ENCODE measurements around the gene OBP2A. TPM values are rescaled to one million over a fixed set of nuclear protein-coding genes. Genes with fewer than 3 reads are reported as not detected.
A peak's percentile ranks its signal among the peaks of the same experiment; 100 is the strongest.

OBP2A gene
- total RNA-seq, 1 donor from 2014 or later: not detected

DNA sequence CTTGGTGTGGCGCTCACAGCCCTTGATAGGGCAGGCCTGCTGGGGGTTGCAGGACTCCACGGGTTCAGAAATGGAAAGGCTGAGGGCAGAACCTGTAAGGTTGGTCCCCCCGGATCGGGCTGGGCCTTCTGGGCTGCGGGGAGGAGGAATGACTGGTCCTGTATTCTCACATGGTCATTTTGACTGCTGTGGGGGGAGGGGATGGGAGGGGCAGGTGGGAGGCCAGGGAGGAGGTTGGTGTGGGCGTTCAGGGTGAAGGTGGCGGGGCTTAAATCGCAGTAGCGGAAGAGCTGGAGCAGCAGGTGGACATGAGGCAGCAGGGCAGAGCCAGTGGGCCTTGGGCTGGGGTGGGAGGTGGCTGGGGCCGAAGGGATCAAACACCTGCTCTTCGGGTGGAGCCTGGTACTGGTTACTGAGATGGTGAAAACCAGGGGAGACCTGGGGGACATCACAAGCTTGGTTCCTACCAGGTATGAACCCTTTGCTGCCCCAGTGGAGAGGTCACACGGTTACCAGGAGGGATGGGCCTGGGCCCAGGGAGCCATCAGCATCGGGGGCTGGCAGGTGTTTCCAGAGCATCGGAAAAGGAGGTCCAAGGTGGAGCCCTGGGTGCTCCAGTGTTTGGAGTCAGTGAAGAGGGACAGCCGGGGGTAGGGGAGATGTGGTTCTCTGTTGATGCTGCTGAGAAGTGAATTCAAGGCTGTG, 43.6 kb upstream of the OBP2A start:
- no peak for DNase-seq (ENCODE audit: low read depth)
- H3K4me3 ChIP-seq (ENCODE audit: low read depth, low read length): peak overlapping the region; percentile 86
- TF ChIP-seq CTCF (conservative IDR thresholded peaks at IDR 0.05; ENCODE audit: low read depth, low read length): no peak

GRCh38 chr9:135502873-135503321, 43.0 kb upstream of the OBP2A start:
- DNase-seq (ENCODE audit: low read depth): no peak
- no peak overlapping the region for H3K4me3 ChIP-seq (ENCODE audit: low read depth, low read length)
- TF ChIP-seq CTCF (conservative IDR thresholded peaks at IDR 0.05; ENCODE audit: low read depth, low read length): no peak

GRCh38 chr9:135503371-135504261, 42.3 kb upstream of the OBP2A start:
- no peak for DNase-seq (ENCODE audit: low read depth)
- no peak overlapping the region for H3K4me3 ChIP-seq (ENCODE audit: low read depth, low read length)
- TF ChIP-seq CTCF (conservative IDR thresholded peaks at IDR 0.05; ENCODE audit: low read depth, low read length): no peak

DNA sequence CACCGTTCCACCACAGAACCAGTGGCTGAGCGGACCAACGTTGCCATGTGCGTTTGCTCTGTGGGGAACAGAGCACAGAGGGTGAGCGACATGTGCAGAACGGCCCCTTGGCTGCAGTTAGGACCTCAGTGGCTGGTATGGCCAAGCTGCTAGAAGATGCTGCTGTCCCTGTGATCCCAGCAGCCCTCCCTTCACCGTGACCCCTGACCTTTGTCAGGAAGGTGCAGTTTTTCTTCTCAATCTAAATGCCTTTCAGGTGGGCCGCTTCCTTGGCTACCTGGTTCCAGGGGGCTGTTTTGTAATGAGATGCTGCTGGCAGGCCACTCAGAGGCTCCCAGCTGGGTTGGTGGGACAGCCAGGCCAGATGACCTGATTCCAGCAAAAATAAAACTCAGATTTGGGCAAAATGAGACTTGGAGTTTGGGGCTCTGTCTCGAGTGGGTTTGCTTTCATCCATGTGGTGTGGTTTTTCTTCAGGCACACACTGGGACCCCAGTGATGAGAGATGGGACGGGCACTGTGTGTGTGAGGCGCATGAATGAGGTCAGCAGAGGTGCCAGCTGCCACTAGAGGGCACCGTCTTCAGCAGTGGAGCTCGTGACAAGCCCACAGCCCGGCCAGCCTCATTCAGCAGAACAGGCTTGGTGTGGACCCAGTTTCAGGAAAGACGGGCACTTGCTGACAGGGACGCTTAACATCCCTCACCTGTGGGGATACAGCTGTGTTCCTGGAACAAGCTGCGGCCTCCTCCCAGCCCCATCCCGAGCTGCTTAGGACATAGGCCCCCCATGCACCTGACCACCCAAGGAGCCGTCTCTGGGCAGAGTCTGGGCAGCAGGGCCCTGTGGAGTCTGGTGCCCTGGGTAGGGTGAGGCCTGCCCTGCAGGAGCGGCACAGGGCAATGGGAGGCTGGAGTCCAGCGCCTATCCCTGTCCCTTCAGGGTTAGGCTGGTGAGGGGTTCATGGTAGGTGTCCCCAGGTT, 41.4 kb upstream of the OBP2A start:
- H3K4me3 ChIP-seq (ENCODE audit: low read depth, low read length): no peak overlapping the region
- no peak for DNase-seq (ENCODE audit: low read depth)
- TF ChIP-seq CTCF (conservative IDR thresholded peaks at IDR 0.05; ENCODE audit: low read depth, low read length): peak; percentile 72

DNA sequence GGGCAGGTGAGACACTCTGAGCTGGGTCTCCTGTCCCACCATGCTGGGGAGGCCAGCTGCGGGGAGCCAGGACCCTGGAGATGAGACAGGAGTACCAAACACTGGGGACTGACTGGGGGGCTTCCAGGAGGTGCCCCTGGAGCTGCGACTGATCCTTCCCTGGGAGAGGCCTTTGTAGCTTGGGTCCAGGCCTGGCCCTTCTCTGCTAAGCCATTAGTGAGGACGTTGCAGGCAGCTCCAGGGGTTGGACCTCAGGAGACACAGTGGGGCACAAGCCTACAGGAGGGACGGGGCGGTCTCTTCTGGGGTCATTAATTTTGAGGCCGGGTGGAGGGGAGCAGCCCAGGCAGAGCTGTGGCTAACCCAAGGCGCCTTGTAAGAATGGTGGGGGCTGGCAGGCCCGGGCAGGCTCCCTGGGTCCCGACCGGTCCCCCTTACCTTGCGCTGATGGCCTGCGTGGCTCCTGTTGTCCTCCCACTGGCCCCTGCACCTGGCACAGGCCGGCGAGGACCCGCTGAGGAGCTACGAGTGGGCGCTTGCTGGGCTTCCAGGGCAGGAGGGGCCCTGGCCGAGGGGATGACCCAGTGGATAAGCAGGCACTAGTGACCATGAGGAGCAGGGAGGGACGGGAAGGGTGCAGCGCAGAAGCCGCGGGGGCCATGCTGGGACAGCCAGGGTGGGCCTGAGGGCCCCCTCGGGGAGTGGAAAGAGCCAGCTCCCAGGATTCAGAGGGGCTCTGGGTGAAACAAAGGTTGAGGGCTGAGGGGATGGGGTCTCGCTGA, 40.3 kb upstream of the OBP2A start:
- H3K4me3 ChIP-seq (ENCODE audit: low read depth, low read length): no peak overlapping the region
- TF ChIP-seq CTCF (conservative IDR thresholded peaks at IDR 0.05; ENCODE audit: low read depth, low read length): no peak
- no peak for DNase-seq (ENCODE audit: low read depth)
